K562 (cell line): ENCODE measurements around the gene CMTM4. TPM values are rescaled to one million over a fixed set of nuclear protein-coding genes. Genes with fewer than 3 reads are reported as not detected.

ENCODE experiments used
- ATAC-seq: fragments of 200-7000 bp; cut with Tn5 transposase; 3 replicates; pipeline ENCODE4 v1.9.1; 2020; ENCODE audit warnings: moderate library complexity
- BruUV-seq: library from RNA; stranded (reverse); fragments of 400-500 nt; replicated peaks from 2 replicates; lab custom pipeline; 2021; lab: Mats Ljungman, UMichigan
- CTCF ChIA-PET: fragments of 300-600 bp; formaldehyde crosslinking; extraction: SDS; loops from one replicate; lab custom pipeline; 2021; ENCODE audit warnings: low intra/inter-chr PET ratio; lab: Yijun Ruan, JAX
- POLR2A ChIA-PET: fragments of 300-600, 350-650 bp; sonication (Branson Sonifier 250); formaldehyde crosslinking; extraction: SDS; loops from one replicate; lab custom pipeline; 2021; ENCODE audit warnings: antibody characterized with exemption, inconsistent platforms; lab: Yijun Ruan, JAX
- DNase-seq, 4 experiments: peaks; one replicate each; pipeline versions ENCODE4 v3.0.0 to v3.0.0-alpha.2; 2011 to 2018; ENCODE audit warnings: low spot score in 3 of 4, mixed read lengths in 3 of 4; ENCODE audit errors: extremely low read depth in 1 of 4
- FAIRE-seq: peaks from 2 replicates; lab custom pipeline; 2011; peaks lifted over from hg19 to GRCh38; lab: Jason Lieb, UNC
- H2AFZ ChIP-seq: 2 replicates; pipeline ENCODE4 v1.6.0; 2011; ENCODE audit warnings: low read depth, low read length, control low read depth, inconsistent platforms
- H3K27ac ChIP-seq: fragments of 200-600 bp; 3 replicates; pipeline ENCODE4 v1.8.0; 2011; ENCODE audit warnings: low read depth, mild to moderate bottlenecking, control low read depth, inconsistent platforms, low read length, moderate library complexity, mixed read lengths; ENCODE audit errors: extremely low read depth
- H3K27me3 ChIP-seq, 2 experiments: fragments of 300-600 bp in 1 of 2; 2 replicates in 1 of 2; 3 replicates in 1 of 2; pipeline versions ENCODE4 v1.6.0 to v1.8.0; 2011; ENCODE audit warnings: inconsistent platforms in 2 of 2, low read length in 2 of 2, mild to moderate bottlenecking in 1 of 2, mixed read lengths in 1 of 2, moderate library complexity in 1 of 2; ENCODE audit not compliant: control insufficient read depth in 2 of 2, insufficient read depth in 2 of 2
- H3K36me3 ChIP-seq: fragments of 300-600 bp; 3 replicates; pipeline ENCODE4 v1.8.0; 2011; ENCODE audit warnings: mild to moderate bottlenecking, low read length, inconsistent platforms; ENCODE audit not compliant: control insufficient read depth, insufficient read depth
- H3K4me1 ChIP-seq, 2 experiments: fragments of 200-600 bp in 1 of 2; replicated peaks in 1 of 2; 2 replicates in 1 of 2; 3 replicates in 1 of 2; pipeline versions ENCODE4 v1.5.1 to v1.8.0; 2011; ENCODE audit warnings: inconsistent platforms in 2 of 2, low read length in 2 of 2, mild to moderate bottlenecking in 1 of 2, mixed read lengths in 1 of 2, moderate library complexity in 1 of 2; ENCODE audit not compliant: control insufficient read depth in 2 of 2, insufficient read depth in 2 of 2
- H3K4me2 ChIP-seq: 2 replicates; pipeline ENCODE4 v1.6.1; 2011; ENCODE audit warnings: low read length, control low read depth, inconsistent platforms, mixed read lengths; ENCODE audit not compliant: insufficient read depth
- H3K4me3 ChIP-seq: fragments of 200-600 bp; sonication (generic), shearing (Covaris generic); 2 replicates; pipeline ENCODE4 v1.5.1; 2016; ENCODE audit warnings: control low read depth, inconsistent platforms
- H3K79me2 ChIP-seq: fragments of 200-600 bp; 3 replicates; pipeline ENCODE4 v1.8.0; 2011; ENCODE audit warnings: low read length, inconsistent platforms; ENCODE audit not compliant: control insufficient read depth, insufficient read depth
- H3K9ac ChIP-seq, 2 experiments: 2 replicates each; pipeline versions ENCODE4 v1.6.0 to v1.6.1; 2011; ENCODE audit warnings: low read depth in 2 of 2, low read length in 2 of 2, control low read depth in 1 of 2, inconsistent platforms in 1 of 2, mild to moderate bottlenecking in 1 of 2, mixed read lengths in 1 of 2; ENCODE audit not compliant: insufficient read depth in 1 of 2
- H3K9me1 ChIP-seq: one replicate; pipeline ENCODE4 v1.6.0; 2011; ENCODE audit warnings: inconsistent platforms, mild to moderate bottlenecking, low read length, moderate library complexity; ENCODE audit not compliant: control insufficient read depth, insufficient read depth
- H3K9me3 ChIP-seq: replicated peaks from 2 replicates; pipeline ENCODE4 v1.5.1; 2011; ENCODE audit warnings: low read depth, low read length, inconsistent platforms; ENCODE audit not compliant: control insufficient read depth, insufficient read depth
- H4K20me1 ChIP-seq: replicated peaks from 2 replicates; pipeline ENCODE4 v1.6.1; 2011; ENCODE audit warnings: low read length, inconsistent platforms, mixed read lengths; ENCODE audit not compliant: control insufficient read depth, insufficient read depth
- ATF6 ChIP-seq: sonication (generic); formaldehyde crosslinking; IDR thresholded peaks from 2 replicates; pipeline ENCODE4 v1.4.0; 2020; ENCODE audit warnings: mild to moderate bottlenecking, missing genetic modification reagents
- CBX5 ChIP-seq: IDR thresholded peaks from 2 replicates; pipeline ENCODE4 v1.6.1; 2014; ENCODE audit warnings: low read depth, borderline replicate concordance
- CC2D1A ChIP-seq: fragments of 450-650 bp; IDR thresholded peaks from 2 replicates; pipeline ENCODE4 v1.6.1; 2017; ENCODE audit warnings: mild to moderate bottlenecking
- CTCF ChIP-seq, 3 experiments: IDR thresholded peaks in 2 of 3; conservative IDR thresholded peaks in 1 of 3; 2 replicates each; pipeline ENCODE4 v1.5.1; 2011 to 2012; ENCODE audit warnings: low read length in 3 of 3, mild to moderate bottlenecking in 3 of 3, control low read depth in 2 of 3, improper control_type of control experiment in 1 of 3, inconsistent platforms in 1 of 3, low read depth in 1 of 3, mixed read lengths in 1 of 3, moderate library complexity in 1 of 3; ENCODE audit not compliant: insufficient read depth in 2 of 3
- DEAF1 ChIP-seq: fragments of 450-650 bp; formaldehyde crosslinking; IDR thresholded peaks from 2 replicates; pipeline ENCODE4 v1.4.0; 2020; ENCODE audit warnings: mild to moderate bottlenecking, moderate library complexity
- E2F5 ChIP-seq: sonication (generic); formaldehyde crosslinking; IDR thresholded peaks from 2 replicates; pipeline ENCODE4 v1.8.0; 2022; ENCODE audit warnings: mild to moderate bottlenecking, missing genetic modification reagents
- GATAD2B ChIP-seq: fragments of 450-650 bp; IDR thresholded peaks from 2 replicates; pipeline ENCODE4 v1.6.1; 2017; ENCODE audit warnings: mild to moderate bottlenecking, borderline replicate concordance
- HNRNPLL ChIP-seq: fragments of 200-400 bp; formaldehyde crosslinking; IDR thresholded peaks from 2 replicates; pipeline ENCODE4 v1.6.1; 2017; ENCODE audit warnings: low read length, low read depth, mild to moderate bottlenecking; ENCODE audit not compliant: poor library complexity, severe bottlenecking
- RBBP5 ChIP-seq: fragments of 200-600 bp; sonication (generic); IDR thresholded peaks from 2 replicates; pipeline ENCODE4 v1.6.1; 2012; ENCODE audit warnings: borderline replicate concordance, mild to moderate bottlenecking, low read length, control low read depth, inconsistent platforms; ENCODE audit not compliant: insufficient read depth, poor library complexity, severe bottlenecking
- RCOR1 ChIP-seq, 2 experiments: IDR thresholded peaks; 2 replicates each; pipeline ENCODE4 v1.6.1; 2012; ENCODE audit warnings: low read depth in 2 of 2, low read length in 2 of 2, borderline replicate concordance in 1 of 2, improper control_type of control experiment in 1 of 2
- SMARCA5 ChIP-seq: fragments of 450-650 bp; IDR thresholded peaks from 2 replicates; pipeline ENCODE4 v1.6.1; 2016
- SUPT5H ChIP-seq: fragments of 450-650 bp; IDR thresholded peaks from 2 replicates; pipeline ENCODE4 v1.6.1; 2016
- ZNF253 ChIP-seq: fragments of 250-450 bp; sonication (Bioruptor Pico); conservative IDR thresholded peaks from 2 replicates; pipeline ENCODE4 v1.6.1; 2021; ENCODE audit warnings: mild to moderate bottlenecking
- ZNF3 ChIP-seq: fragments of 250-450 bp; sonication (Bioruptor Pico); IDR thresholded peaks from 2 replicates; pipeline ENCODE4 v1.5.0; 2021; ENCODE audit warnings: mild to moderate bottlenecking, moderate library complexity
- whole genome bisulfite sequencing: fragments of 100-300 bp; shearing (Covaris generic); methylation state at CpG from one replicate; pipeline ENCODE4 v1.1.6; 2016; ENCODE audit warnings: low coverage, mixed read lengths; ENCODE audit not compliant: insufficient coverage; ENCODE audit errors: missing lambda C conversion rate; 5-methylcytosine and 5-hydroxymethylcytosine counted together
- in situ Hi-C: fragments of 300-500 bp; cut with MboI; formaldehyde crosslinking; loops from 4 replicates; pipeline ENCODE4 v1.15.0; 2018; ENCODE audit warnings: inconsistent platforms, mixed read lengths
- intact Hi-C: fragments of 100-400 bp; cut with micrococcal nuclease; formaldehyde crosslinking; loops from 2 replicates; pipeline ENCODE4 v1.14.2; 2022
- polyA plus RNA-seq, 8 experiments: library from polyadenylated mRNA; depleted of rRNA in 4 of 8; stranded (reverse) in 5 of 8; unstranded in 3 of 8; fragments of >200 nt; fragmentation: Nextera tagmentation in 2 of 8; fragmentation: Illumina TruSeq in 1 of 8; extraction: Ambion mirVana in 2 of 8; extraction: Trizol in 1 of 8; gene quantifications; 2 replicates each; pipeline versions ENCODE4 v1.2.1 to v1.2.3, GENCODE V29; 2011 to 2014; ENCODE audit warnings: inconsistent platforms in 1 of 8, missing spikeins in 1 of 8
- total RNA-seq, 7 experiments: library from RNA; depleted of rRNA in 6 of 7; stranded (reverse); fragments of >200 nt in 6 of 7; fragmentation: Illumina TruSeq in 2 of 7; extraction: Trizol in 2 of 7; gene quantifications; 2 replicates each; pipeline versions ENCODE4 v1.2.1 to v1.2.3, GENCODE V29; 2011 to 2021; ENCODE audit warnings: low replicate concordance in 1 of 7

Gene CMTM4
- total and polyA plus RNA-seq, 9 of the 15 experiments (the other 6 are each of a cell fraction or from before 2014, with no cell fraction given), result 2.0 to 21.3 (median 12.5) TPM

GRCh38 chr16:66588981-66589713, 107.4 kb downstream of the CMTM4 start:
- H3K9me1 ChIP-seq, result no peaks in the 10 kb centered on the region
- CTCF ChIA-PET, result interaction anchor here (0.6 to 3.5 kb wide), 7 partner anchors 9 to 182 kb away, joined by 3 to 22 read pairs (median 3); no protein-coding TSS in a partner anchor
- H3K9me3 ChIP-seq, result no peaks in the 10 kb centered on the region
- H3K4me2 ChIP-seq, result no peak overlapping the region
- peak overlapping the region in 1 of 2 experiments; percentile 10; a peak in 1 of 4 replicates for H3K9ac ChIP-seq
- no peaks in the 10 kb centered on the region for H4K20me1 ChIP-seq
- 56% methylated on average over 8 of the region's 8 CpGs for WGBS
- H3K27ac ChIP-seq, result no peak overlapping the region
- POLR2A ChIA-PET, result interaction anchor here (0.6 to 1.1 kb wide), 3 partner anchors 17 to 77 kb away, joined by 3 to 5 read pairs (median 3); no protein-coding TSS in a partner anchor
- no TSS peak for BruUV-seq
- no peaks in the 10 kb centered on the region; a peak in 1 of 5 replicates for H3K4me1 ChIP-seq
- no peaks in the 10 kb centered on the region for H3K79me2 ChIP-seq
- no peaks in the 10 kb centered on the region for H3K27me3 ChIP-seq
- peak; percentile 72 to 82 (median 80) for DNase-seq
- no peaks in the 10 kb centered on the region for H3K36me3 ChIP-seq
- peak; percentile 76 for FAIRE-seq
- peak; percentile 99 for ATAC-seq
- H3K4me3 ChIP-seq, result no peak overlapping the region
- in situ Hi-C loops (no loop called here), intact Hi-C loops (loop anchor here (1.0 kb wide), 4 partner anchors 73 to 183 kb away; no protein-coding TSS in a partner anchor)
- H2AFZ ChIP-seq, result peak overlapping the region; percentile 8; the same call in 1 of the 2 replicates
- TF ChIP-seq RBBP5, result no peak
- no peak for TF ChIP-seq ZNF3 (CRISPR knock-in tag)
- no peak for TF ChIP-seq ZNF253
- no peak for TF ChIP-seq ATF6 (CRISPR knock-in tag)
- TF ChIP-seq DEAF1 (CRISPR knock-in tag), result peak; percentile 95
- TF ChIP-seq CTCF (IDR thresholded peaks at IDR 0.05 in 2 of 3, conservative IDR thresholded peaks at IDR 0.05 in 1 of 3; ENCODE audit: insufficient read depth in 2 of 3, low read depth in 1 of 3, low read length in 3 of 3), result peak; percentile 97 to 99 (median 98)
- no peak for TF ChIP-seq SMARCA5
- TF ChIP-seq RCOR1 (IDR thresholded peaks at IDR 0.05; ENCODE audit: borderline replicate concordance in 1 of 2, low read depth in 2 of 2, low read length in 2 of 2), result 0 out of 4 replicates have a peak, but pooled peaks of 1 of the 2 experiments have one; percentile 34
- no peak for TF ChIP-seq GATAD2B
- TF ChIP-seq E2F5 (CRISPR knock-in tag), result 0 out of 2 replicates have a peak, but pooled peaks have one; percentile 43
- TF ChIP-seq CC2D1A, result 0 out of 2 replicates have a peak, but pooled peaks have one; percentile 50
- no peak for TF ChIP-seq SUPT5H
- no peak for TF ChIP-seq HNRNPLL
- TF ChIP-seq CBX5, result no peak
